ENCODE data around the gene ZNF408.

The ZNF408 gene

DNA sequence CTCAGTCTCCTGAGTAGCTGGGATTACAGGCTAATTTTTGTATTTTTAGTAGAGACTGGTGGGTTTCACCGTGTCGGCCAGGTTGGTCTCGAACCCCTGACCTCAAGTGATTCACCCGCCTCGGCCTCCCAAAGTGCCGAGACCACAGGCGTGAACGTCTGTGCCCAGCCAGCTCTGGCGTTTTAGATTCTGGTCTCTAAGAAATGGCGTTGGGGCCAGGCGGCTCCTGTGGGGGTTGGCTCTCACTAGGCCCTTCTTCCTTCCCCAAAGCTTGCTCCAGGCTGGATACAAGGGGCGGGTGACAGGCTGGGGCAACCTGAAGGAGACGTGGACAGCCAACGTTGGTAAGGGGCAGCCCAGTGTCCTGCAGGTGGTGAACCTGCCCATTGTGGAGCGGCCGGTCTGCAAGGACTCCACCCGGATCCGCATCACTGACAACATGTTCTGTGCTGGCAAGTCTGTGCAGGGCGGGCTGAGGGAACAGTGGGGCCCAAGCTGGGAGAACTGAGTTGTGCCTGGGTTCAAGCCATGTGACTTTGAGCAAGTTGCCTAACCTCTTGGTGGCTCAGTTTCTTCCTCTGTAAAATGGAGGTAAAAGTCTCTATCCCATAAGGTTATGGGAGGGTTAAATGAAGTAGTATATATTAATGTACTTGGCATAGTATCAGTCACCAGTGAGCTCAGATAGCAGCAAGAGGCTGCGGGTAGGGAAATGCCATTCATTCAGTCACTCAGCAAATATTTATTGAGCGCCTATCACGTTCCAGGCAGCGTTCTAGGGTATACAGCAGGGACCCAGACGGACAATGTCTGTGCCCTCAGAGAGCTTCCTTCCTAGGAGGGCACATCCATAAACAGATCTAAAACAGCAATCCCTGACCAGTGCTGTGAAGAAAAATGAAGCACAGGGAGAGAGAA is 28.5 kb downstream of the ZNF408 start:
- TF ChIP-seq POLR2A (IDR thresholded peaks at IDR 0.05; ENCODE audit: low read depth, low read length) (no peak), SPI1 (IDR thresholded peaks at IDR 0.05; ENCODE audit: low read depth, low read length) (no peak), PAX5 (IDR thresholded peaks at IDR 0.05; ENCODE audit: insufficient read depth, low read length, severe bottlenecking) (no peak), POLR2AphosphoS5 (IDR thresholded peaks at IDR 0.05; ENCODE audit: low read depth, low read length) (no peak), TAF1 (IDR thresholded peaks at IDR 0.05; ENCODE audit: low read depth, low read length) (no peak), POU2F2 (IDR thresholded peaks at IDR 0.05; ENCODE audit: low read depth, low read length) (no peak)
- DNase-seq (ENCODE audit: insufficient read length, low spot score) (no peak), FAIRE-seq (no peak)

DNA sequence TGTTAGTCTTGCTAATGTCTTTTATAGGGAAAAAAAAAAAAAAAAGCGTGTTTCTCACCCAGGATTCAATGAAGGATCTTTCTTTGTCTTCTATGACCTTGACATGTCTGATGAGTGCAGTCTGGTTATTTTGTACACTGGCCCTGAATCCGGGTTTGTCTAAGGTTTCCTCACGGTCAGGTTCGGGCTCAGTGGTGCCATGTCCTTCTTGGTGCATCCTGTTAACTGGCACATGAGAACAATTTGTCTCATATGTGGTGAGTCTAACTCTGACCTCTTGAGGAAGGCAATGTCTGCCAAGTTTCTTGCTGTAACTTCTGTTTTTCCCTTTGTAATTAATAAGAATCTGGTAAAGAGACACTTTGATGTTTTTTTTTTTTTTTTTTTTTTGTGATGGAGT is 30.7 kb downstream of the ZNF408 start:
- FAIRE-seq: no peak
- DNase-seq (ENCODE audit: insufficient read length, low spot score): no peak
- TF ChIP-seq POLR2AphosphoS5 (IDR thresholded peaks at IDR 0.05; ENCODE audit: low read depth, low read length): no peak
- TF ChIP-seq PAX5 (IDR thresholded peaks at IDR 0.05; ENCODE audit: insufficient read depth, low read length, severe bottlenecking): no peak
- TF ChIP-seq POU2F2 (IDR thresholded peaks at IDR 0.05; ENCODE audit: low read depth, low read length): no peak
- TF ChIP-seq POLR2A (IDR thresholded peaks at IDR 0.05; ENCODE audit: low read depth, low read length): no peak
- no peak for TF ChIP-seq SPI1 (IDR thresholded peaks at IDR 0.05; ENCODE audit: low read depth, low read length)
- TF ChIP-seq TAF1 (IDR thresholded peaks at IDR 0.05; ENCODE audit: low read depth, low read length): no peak

GRCh38 chr11:46733234-46733633 is 32.4 kb downstream of the ZNF408 start:
- DNase-seq (ENCODE audit: insufficient read length, low spot score): no peak
- TF ChIP-seq POLR2AphosphoS5 (IDR thresholded peaks at IDR 0.05; ENCODE audit: low read depth, low read length) (no peak), TAF1 (IDR thresholded peaks at IDR 0.05; ENCODE audit: low read depth, low read length) (no peak), PAX5 (IDR thresholded peaks at IDR 0.05; ENCODE audit: insufficient read depth, low read length, severe bottlenecking) (no peak), SPI1 (IDR thresholded peaks at IDR 0.05; ENCODE audit: low read depth, low read length) (no peak), POLR2A (IDR thresholded peaks at IDR 0.05; ENCODE audit: low read depth, low read length) (no peak), POU2F2 (IDR thresholded peaks at IDR 0.05; ENCODE audit: low read depth, low read length) (no peak)
- FAIRE-seq: no peak

GRCh38 chr11:46736146-46736545 is 35.3 kb downstream of the ZNF408 start:
- DNase-seq (ENCODE audit: insufficient read length, low spot score) (no peak), FAIRE-seq (no peak)
- TF ChIP-seq TAF1 (IDR thresholded peaks at IDR 0.05; ENCODE audit: low read depth, low read length) (no peak), POLR2AphosphoS5 (IDR thresholded peaks at IDR 0.05; ENCODE audit: low read depth, low read length) (no peak), PAX5 (IDR thresholded peaks at IDR 0.05; ENCODE audit: insufficient read depth, low read length, severe bottlenecking) (no peak), POLR2A (IDR thresholded peaks at IDR 0.05; ENCODE audit: low read depth, low read length) (no peak), POU2F2 (IDR thresholded peaks at IDR 0.05; ENCODE audit: low read depth, low read length) (no peak), SPI1 (IDR thresholded peaks at IDR 0.05; ENCODE audit: low read depth, low read length) (no peak)

DNA sequence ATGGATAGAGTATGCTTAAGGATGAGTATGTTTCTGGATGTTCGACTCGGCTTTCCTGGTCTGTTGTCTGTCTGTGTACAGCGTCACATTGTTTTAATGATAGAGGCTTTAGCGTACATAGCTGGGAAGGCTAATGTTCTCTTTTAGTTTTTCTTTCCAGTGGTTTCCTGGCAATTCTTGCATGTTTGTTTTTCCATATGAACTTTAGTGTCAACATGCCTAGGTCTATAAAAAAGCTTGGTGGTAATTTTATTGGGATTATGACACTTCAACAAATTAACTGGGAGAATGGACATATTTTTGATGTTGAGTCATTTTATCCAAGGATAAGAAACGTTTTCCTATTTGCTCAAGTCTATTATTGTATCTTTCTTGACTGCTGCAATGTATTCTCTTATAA is 35.8 kb downstream of the ZNF408 start:
- TF ChIP-seq SPI1 (IDR thresholded peaks at IDR 0.05; ENCODE audit: low read depth, low read length) (no peak), PAX5 (IDR thresholded peaks at IDR 0.05; ENCODE audit: insufficient read depth, low read length, severe bottlenecking) (no peak), POU2F2 (IDR thresholded peaks at IDR 0.05; ENCODE audit: low read depth, low read length) (no peak), POLR2A (IDR thresholded peaks at IDR 0.05; ENCODE audit: low read depth, low read length) (no peak), TAF1 (IDR thresholded peaks at IDR 0.05; ENCODE audit: low read depth, low read length) (no peak), POLR2AphosphoS5 (IDR thresholded peaks at IDR 0.05; ENCODE audit: low read depth, low read length) (no peak)
- FAIRE-seq (no peak), DNase-seq (ENCODE audit: insufficient read length, low spot score) (no peak)

GRCh38 chr11:46737699-46738098 is 36.9 kb downstream of the ZNF408 start:
- no peak for FAIRE-seq
- DNase-seq (ENCODE audit: insufficient read length, low spot score): no peak
- TF ChIP-seq SPI1 (IDR thresholded peaks at IDR 0.05; ENCODE audit: low read depth, low read length) (no peak), PAX5 (IDR thresholded peaks at IDR 0.05; ENCODE audit: insufficient read depth, low read length, severe bottlenecking) (no peak), TAF1 (IDR thresholded peaks at IDR 0.05; ENCODE audit: low read depth, low read length) (no peak), POLR2A (IDR thresholded peaks at IDR 0.05; ENCODE audit: low read depth, low read length) (no peak), POLR2AphosphoS5 (IDR thresholded peaks at IDR 0.05; ENCODE audit: low read depth, low read length) (no peak), POU2F2 (IDR thresholded peaks at IDR 0.05; ENCODE audit: low read depth, low read length) (no peak)

- no peak for FAIRE-seq
- TF ChIP-seq SPI1 (IDR thresholded peaks at IDR 0.05; ENCODE audit: low read depth, low read length) (no peak), POLR2AphosphoS5 (IDR thresholded peaks at IDR 0.05; ENCODE audit: low read depth, low read length) (peak; percentile 38; the same call in 1 of the 2 replicates)
- DNase-seq (ENCODE audit: insufficient read length, low spot score): no peak
Observed at GRCh38 chr11:46738887-46739286, 38.1 kb downstream of the ZNF408 start.

DNA sequence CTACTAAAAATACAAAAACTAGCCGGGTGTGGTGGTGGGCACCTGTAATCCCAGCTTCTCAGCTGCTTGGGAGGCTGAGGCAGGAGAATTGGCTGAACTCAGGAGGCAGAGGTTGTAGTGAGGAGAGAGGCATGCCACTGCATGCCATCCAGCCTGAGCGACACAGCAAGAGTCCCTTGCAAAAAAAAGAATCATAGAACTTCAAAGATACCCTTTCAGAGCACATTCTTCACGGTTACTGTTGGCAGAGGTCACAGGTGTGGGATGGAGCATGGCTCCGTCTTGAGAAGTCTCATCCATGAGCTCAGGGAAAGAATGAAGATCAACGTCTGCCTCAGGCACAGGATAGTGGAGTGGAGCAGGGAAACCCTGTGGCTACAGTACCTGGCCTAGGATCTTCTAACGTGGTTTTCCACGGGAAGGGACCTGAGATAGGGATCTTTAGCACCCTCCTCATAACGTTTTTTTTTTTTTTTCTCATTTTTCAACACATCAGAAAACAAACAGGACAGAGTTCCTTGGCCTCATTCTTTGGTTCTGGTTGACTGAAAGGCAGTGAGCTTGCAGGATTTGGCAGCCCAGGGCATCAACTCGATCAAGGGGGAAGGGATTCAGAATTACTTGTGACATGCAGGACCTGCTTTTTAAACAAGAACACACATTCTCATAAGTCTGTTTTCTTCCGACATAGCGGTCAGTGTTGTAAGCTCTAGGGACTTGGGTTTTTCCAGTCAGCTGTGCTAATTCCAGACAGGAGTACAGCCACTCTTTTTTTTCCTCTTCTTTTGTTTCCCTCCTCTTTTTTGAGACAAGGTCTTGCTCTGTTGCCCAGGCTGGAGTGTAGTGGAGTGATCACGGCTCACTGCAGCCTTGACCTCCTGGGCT is 41.0 kb downstream of the ZNF408 start:
- FAIRE-seq: no peak
- TF ChIP-seq SPI1 (IDR thresholded peaks at IDR 0.05; ENCODE audit: low read depth, low read length): no peak
- TF ChIP-seq POLR2AphosphoS5 (IDR thresholded peaks at IDR 0.05; ENCODE audit: low read depth, low read length): no peak
- no peak for TF ChIP-seq TAF1 (IDR thresholded peaks at IDR 0.05; ENCODE audit: low read depth, low read length)
- TF ChIP-seq POU2F2 (IDR thresholded peaks at IDR 0.05; ENCODE audit: low read depth, low read length): no peak
- TF ChIP-seq PAX5 (IDR thresholded peaks at IDR 0.05; ENCODE audit: insufficient read depth, low read length, severe bottlenecking): no peak
- no peak for TF ChIP-seq POLR2A (IDR thresholded peaks at IDR 0.05; ENCODE audit: low read depth, low read length)
- no peak for DNase-seq (ENCODE audit: insufficient read length, low spot score)

DNA sequence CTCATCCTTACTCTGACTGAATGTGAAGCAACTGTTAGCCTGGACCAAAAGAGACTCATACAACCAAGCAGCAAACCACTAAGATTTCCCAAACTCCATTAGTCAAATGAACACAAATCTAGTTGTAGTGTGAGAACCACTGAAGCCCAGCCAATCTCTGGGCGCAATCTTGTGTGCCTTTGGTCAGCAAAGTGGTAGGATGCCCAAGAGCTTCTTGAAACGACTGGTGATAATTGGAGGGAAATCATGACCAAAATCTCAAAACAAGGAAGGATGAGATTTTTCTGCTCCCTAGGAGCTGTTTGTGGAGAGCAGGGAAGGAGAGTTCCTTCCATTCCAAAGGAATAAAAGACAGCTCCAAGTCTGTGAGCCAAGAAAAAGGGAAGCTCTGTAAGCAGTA is 42.2 kb downstream of the ZNF408 start:
- TF ChIP-seq POLR2A (IDR thresholded peaks at IDR 0.05; ENCODE audit: low read depth, low read length): no peak
- no peak for TF ChIP-seq POLR2AphosphoS5 (IDR thresholded peaks at IDR 0.05; ENCODE audit: low read depth, low read length)
- TF ChIP-seq PAX5 (IDR thresholded peaks at IDR 0.05; ENCODE audit: insufficient read depth, low read length, severe bottlenecking): no peak
- TF ChIP-seq POU2F2 (IDR thresholded peaks at IDR 0.05; ENCODE audit: low read depth, low read length): no peak
- DNase-seq (ENCODE audit: insufficient read length, low spot score) (no peak), FAIRE-seq (no peak)

All from GM12891 (cell line).